ENCODE results near the gene ETV6. TPM values are rescaled to one million over a fixed set of nuclear protein-coding genes. Genes with fewer than 3 reads are reported as not detected.

ETV6 gene
- total RNA-seq, 1 donor from 2014 or later, result 31.4 TPM

GRCh38 chr12:11756022-11756421 is 106.5 kb downstream of the ETV6 start:
- DNase-seq (ENCODE audit: low spot score in 2 of 2, unreplicated experiment in 2 of 2), result no peak
- no peak overlapping the region for H3K27ac Mint-ChIP-seq
- peaks cover 17% of the 10 kb centered on the region for H3K4me1 Mint-ChIP-seq
- no peak overlapping the region for H3K4me3 Mint-ChIP-seq
- no peaks in the 10 kb centered on the region for H3K27me3 Mint-ChIP-seq (ENCODE audit: low read depth)
- TF ChIP-seq, protein P1, sequence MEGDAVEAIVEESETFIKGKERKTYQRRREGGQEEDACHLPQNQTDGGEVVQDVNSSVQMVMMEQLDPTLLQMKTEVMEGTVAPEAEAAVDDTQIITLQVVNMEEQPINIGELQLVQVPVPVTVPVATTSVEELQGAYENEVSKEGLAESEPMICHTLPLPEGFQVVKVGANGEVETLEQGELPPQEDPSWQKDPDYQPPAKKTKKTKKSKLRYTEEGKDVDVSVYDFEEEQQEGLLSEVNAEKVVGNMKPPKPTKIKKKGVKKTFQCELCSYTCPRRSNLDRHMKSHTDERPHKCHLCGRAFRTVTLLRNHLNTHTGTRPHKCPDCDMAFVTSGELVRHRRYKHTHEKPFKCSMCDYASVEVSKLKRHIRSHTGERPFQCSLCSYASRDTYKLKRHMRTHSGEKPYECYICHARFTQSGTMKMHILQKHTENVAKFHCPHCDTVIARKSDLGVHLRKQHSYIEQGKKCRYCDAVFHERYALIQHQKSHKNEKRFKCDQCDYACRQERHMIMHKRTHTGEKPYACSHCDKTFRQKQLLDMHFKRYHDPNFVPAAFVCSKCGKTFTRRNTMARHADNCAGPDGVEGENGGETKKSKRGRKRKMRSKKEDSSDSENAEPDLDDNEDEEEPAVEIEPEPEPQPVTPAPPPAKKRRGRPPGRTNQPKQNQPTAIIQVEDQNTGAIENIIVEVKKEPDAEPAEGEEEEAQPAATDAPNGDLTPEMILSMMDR (IDR thresholded peaks at IDR 0.05; ENCODE audit: unreplicated experiment), result no peak
- H3K36me3 Mint-ChIP-seq, result peaks cover 20% of the 10 kb centered on the region
- H3K9me3 Mint-ChIP-seq, result no peaks in the 10 kb centered on the region

DNA sequence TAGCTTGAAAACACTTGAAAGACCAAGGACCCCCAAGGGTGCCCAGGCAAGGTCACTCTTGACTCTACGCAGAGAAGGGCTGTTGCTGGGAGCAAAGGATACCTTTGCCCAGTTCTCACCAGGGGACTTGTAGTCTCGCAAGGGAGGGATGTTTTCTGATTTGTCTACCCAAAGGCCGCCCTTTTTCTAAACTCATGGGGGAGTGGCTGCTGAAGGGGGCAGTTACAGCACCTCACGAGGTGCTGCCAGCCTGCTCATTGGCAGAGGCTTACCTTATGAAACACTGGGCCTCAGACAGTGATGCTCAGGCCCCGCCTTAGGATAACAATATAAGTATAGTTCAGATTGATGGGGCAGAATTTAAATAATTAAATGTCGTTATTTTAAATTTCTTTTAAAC is 107.0 kb downstream of the ETV6 start:
- peaks cover 21% of the 10 kb centered on the region for H3K4me1 Mint-ChIP-seq
- peaks cover 20% of the 10 kb centered on the region for H3K36me3 Mint-ChIP-seq
- no peaks in the 10 kb centered on the region for H3K9me3 Mint-ChIP-seq
- no peak overlapping the region for H3K27ac Mint-ChIP-seq
- TF ChIP-seq, protein P1 (IDR thresholded peaks at IDR 0.05; ENCODE audit: unreplicated experiment), result no peak
- DNase-seq (ENCODE audit: low spot score in 2 of 2, unreplicated experiment in 2 of 2), result no peak
- H3K4me3 Mint-ChIP-seq, result no peak overlapping the region
- no peaks in the 10 kb centered on the region for H3K27me3 Mint-ChIP-seq (ENCODE audit: low read depth)

GRCh38 chr12:11757095-11757494 is 107.6 kb downstream of the ETV6 start:
- Mint-ChIP-seq H3K27me3 (ENCODE audit: low read depth) (no peaks in the 10 kb centered on the region), H3K9me3 (no peaks in the 10 kb centered on the region), H3K4me1 (peaks cover 23% of the 10 kb centered on the region), H3K36me3 (peaks cover 20% of the 10 kb centered on the region), H3K4me3 (no peak overlapping the region), H3K27ac (no peak overlapping the region)
- no peak for DNase-seq (ENCODE audit: low spot score in 2 of 2, unreplicated experiment in 2 of 2)
- TF ChIP-seq, protein P1 (IDR thresholded peaks at IDR 0.05; ENCODE audit: unreplicated experiment), result no peak

DNA sequence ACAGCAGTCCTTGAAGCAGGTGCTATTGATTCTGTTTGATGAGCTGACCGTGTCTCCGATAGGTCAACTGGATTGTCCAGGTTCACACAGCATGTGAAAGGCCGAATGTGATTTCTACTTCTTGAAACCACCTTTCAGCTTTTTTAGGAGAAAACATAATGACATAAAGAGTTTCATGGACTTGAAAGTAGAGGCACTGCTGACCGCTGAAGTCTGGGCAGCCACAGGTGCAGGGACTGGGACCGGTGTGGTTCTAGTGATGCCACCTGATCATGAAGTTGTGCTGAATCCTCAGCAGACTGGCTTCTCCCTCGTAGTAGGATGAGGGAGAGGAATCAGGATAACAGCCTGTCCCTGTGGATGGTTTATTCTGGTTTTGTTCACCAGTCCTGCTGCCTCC is 108.1 kb downstream of the ETV6 start:
- DNase-seq (ENCODE audit: low spot score in 2 of 2, unreplicated experiment in 2 of 2), result no peak
- H3K4me1 Mint-ChIP-seq, result peaks cover 25% of the 10 kb centered on the region
- no peak overlapping the region for H3K27ac Mint-ChIP-seq
- no peaks in the 10 kb centered on the region for H3K27me3 Mint-ChIP-seq (ENCODE audit: low read depth)
- peaks cover 20% of the 10 kb centered on the region for H3K36me3 Mint-ChIP-seq
- H3K4me3 Mint-ChIP-seq, result no peak overlapping the region
- TF ChIP-seq, protein P1 (IDR thresholded peaks at IDR 0.05; ENCODE audit: unreplicated experiment), result no peak
- no peaks in the 10 kb centered on the region for H3K9me3 Mint-ChIP-seq

GRCh38 chr12:11758087-11758486 is 108.6 kb downstream of the ETV6 start:
- TF ChIP-seq, protein P1 (IDR thresholded peaks at IDR 0.05; ENCODE audit: unreplicated experiment), result no peak
- Mint-ChIP-seq H3K4me3 (no peak overlapping the region), H3K27ac (peak overlapping the region; percentile 85), H3K4me1 (peaks cover 28% of the 10 kb centered on the region), H3K9me3 (no peaks in the 10 kb centered on the region), H3K27me3 (ENCODE audit: low read depth) (no peaks in the 10 kb centered on the region), H3K36me3 (peaks cover 20% of the 10 kb centered on the region)
- DNase-seq (ENCODE audit: low spot score in 2 of 2, unreplicated experiment in 2 of 2), result no peak
